Mesenchymal stem cell (in vitro differentiated cells and primary cell): ENCODE results near the gene PIGQ.

ENCODE experiments used
- DNase-seq: peaks from one replicate; pipeline ENCODE4 v3.0.0-alpha.2; 2013
- H2AFZ ChIP-seq: one replicate; pipeline ENCODE4 v1.6.1; 2013; ENCODE audit warnings: low read depth, mild to moderate bottlenecking, control low read depth, inconsistent platforms, low read length, moderate library complexity
- H2AK5ac ChIP-seq: 2 replicates; pipeline ENCODE4 v1.6.1; 2013; ENCODE audit warnings: low read length, moderate library complexity, mild to moderate bottlenecking, inconsistent platforms; ENCODE audit not compliant: severe bottlenecking
- H2BK120ac ChIP-seq: one replicate; pipeline ENCODE4 v1.6.1; 2013; ENCODE audit warnings: low read depth, mild to moderate bottlenecking, inconsistent platforms, low read length, moderate library complexity
- H2BK12ac ChIP-seq, 2 experiments: one replicate each; pipeline ENCODE4 v1.6.1; 2013; ENCODE audit warnings: inconsistent platforms in 2 of 2, low read length in 2 of 2, mild to moderate bottlenecking in 2 of 2, moderate library complexity in 2 of 2, control low read depth in 1 of 2
- H2BK15ac ChIP-seq: one replicate; pipeline ENCODE4 v1.6.1; 2013; ENCODE audit warnings: mild to moderate bottlenecking, low read depth, inconsistent platforms; ENCODE audit not compliant: poor library complexity, severe bottlenecking
- H2BK5ac ChIP-seq: 2 replicates; pipeline ENCODE4 v1.6.1; 2013; ENCODE audit warnings: low read depth, mild to moderate bottlenecking, low read length, control low read depth, inconsistent platforms; ENCODE audit not compliant: poor library complexity, severe bottlenecking
- H3K14ac ChIP-seq, 2 experiments: one replicate each; pipeline ENCODE4 v1.6.1; 2013; ENCODE audit warnings: inconsistent platforms in 2 of 2, low read length in 2 of 2, control low read depth in 1 of 2, mild to moderate bottlenecking in 1 of 2, moderate library complexity in 1 of 2
- H3K18ac ChIP-seq, 2 experiments: one replicate each; pipeline ENCODE4 v1.6.1; 2013; ENCODE audit warnings: inconsistent platforms in 2 of 2, low read length in 2 of 2, control low read depth in 1 of 2, low read depth in 1 of 2, mild to moderate bottlenecking in 1 of 2
- H3K23ac ChIP-seq, 2 experiments: one replicate each; pipeline ENCODE4 v1.6.1; 2013; ENCODE audit warnings: inconsistent platforms in 2 of 2, low read length in 2 of 2, mild to moderate bottlenecking in 2 of 2, moderate library complexity in 2 of 2, control low read depth in 1 of 2
- H3K27ac ChIP-seq: 2 replicates; pipeline ENCODE4 v1.5.1; 2013; ENCODE audit warnings: mild to moderate bottlenecking, moderate library complexity, low read length, control low read depth, inconsistent platforms; ENCODE audit not compliant: poor library complexity, severe bottlenecking
- H3K27me3 ChIP-seq, 2 experiments: 2 replicates each; pipeline versions ENCODE4 v1.6.1 to v1.7.0; 2013; ENCODE audit warnings: low read length in 2 of 2, mild to moderate bottlenecking in 2 of 2, moderate library complexity in 2 of 2, control low read depth in 1 of 2, inconsistent platforms in 1 of 2; ENCODE audit not compliant: control insufficient read depth in 1 of 2, insufficient read depth in 1 of 2
- H3K36me3 ChIP-seq, 2 experiments: 2 replicates each; pipeline versions ENCODE4 v1.6.1 to v1.7.0; 2013; ENCODE audit warnings: low read length in 2 of 2, control low read depth in 1 of 2, inconsistent platforms in 1 of 2, low read depth in 1 of 2, mild to moderate bottlenecking in 1 of 2; ENCODE audit not compliant: insufficient read depth in 2 of 2, control insufficient read depth in 1 of 2
- H3K4ac ChIP-seq, 2 experiments: one replicate each; pipeline ENCODE4 v1.6.1; 2013; ENCODE audit warnings: inconsistent platforms in 2 of 2, low read length in 2 of 2, mild to moderate bottlenecking in 2 of 2, moderate library complexity in 2 of 2, control low read depth in 1 of 2, low read depth in 1 of 2
- H3K4me1 ChIP-seq: 2 replicates; pipeline ENCODE4 v1.6.1; 2013; ENCODE audit warnings: low read depth, low read length, control low read depth; ENCODE audit not compliant: control insufficient read depth, insufficient read depth
- H3K4me2 ChIP-seq: 2 replicates; pipeline ENCODE4 v1.6.1; 2013; ENCODE audit warnings: low read length, mild to moderate bottlenecking, inconsistent platforms; ENCODE audit not compliant: poor library complexity, severe bottlenecking
- H3K4me3 ChIP-seq, 2 experiments: 2 replicates each; pipeline versions ENCODE4 v1.5.1 to v1.7.0; 2013; ENCODE audit warnings: low read length in 2 of 2, mild to moderate bottlenecking in 2 of 2, control low read depth in 1 of 2, low read depth in 1 of 2; ENCODE audit not compliant: insufficient read depth in 1 of 2
- H3K79me1 ChIP-seq: replicated peaks from 2 replicates; pipeline ENCODE4 v1.6.1; 2013; ENCODE audit warnings: mild to moderate bottlenecking, control low read depth, low read length, inconsistent platforms; ENCODE audit not compliant: poor library complexity, severe bottlenecking
- H3K9ac ChIP-seq: 2 replicates; pipeline ENCODE4 v1.7.0; 2013; ENCODE audit warnings: mild to moderate bottlenecking, low read length, moderate library complexity
- H3K9me3 ChIP-seq: 2 replicates; pipeline ENCODE4 v1.7.0; 2013; ENCODE audit warnings: mild to moderate bottlenecking, low read length; ENCODE audit not compliant: control insufficient read depth
- H4K8ac ChIP-seq: one replicate; pipeline ENCODE4 v1.6.1; 2013; ENCODE audit warnings: inconsistent platforms, mild to moderate bottlenecking, low read length, moderate library complexity
- H4K91ac ChIP-seq: one replicate; pipeline ENCODE4 v1.6.1; 2013; ENCODE audit warnings: mild to moderate bottlenecking, low read length, inconsistent platforms
- WGBS: methylation state at CpG from one replicate; pipeline ENCODE4 v1.1.7; 2013; ENCODE audit warnings: mixed read lengths; 5-methylcytosine and 5-hydroxymethylcytosine counted together

Gene PIGQ

DNA sequence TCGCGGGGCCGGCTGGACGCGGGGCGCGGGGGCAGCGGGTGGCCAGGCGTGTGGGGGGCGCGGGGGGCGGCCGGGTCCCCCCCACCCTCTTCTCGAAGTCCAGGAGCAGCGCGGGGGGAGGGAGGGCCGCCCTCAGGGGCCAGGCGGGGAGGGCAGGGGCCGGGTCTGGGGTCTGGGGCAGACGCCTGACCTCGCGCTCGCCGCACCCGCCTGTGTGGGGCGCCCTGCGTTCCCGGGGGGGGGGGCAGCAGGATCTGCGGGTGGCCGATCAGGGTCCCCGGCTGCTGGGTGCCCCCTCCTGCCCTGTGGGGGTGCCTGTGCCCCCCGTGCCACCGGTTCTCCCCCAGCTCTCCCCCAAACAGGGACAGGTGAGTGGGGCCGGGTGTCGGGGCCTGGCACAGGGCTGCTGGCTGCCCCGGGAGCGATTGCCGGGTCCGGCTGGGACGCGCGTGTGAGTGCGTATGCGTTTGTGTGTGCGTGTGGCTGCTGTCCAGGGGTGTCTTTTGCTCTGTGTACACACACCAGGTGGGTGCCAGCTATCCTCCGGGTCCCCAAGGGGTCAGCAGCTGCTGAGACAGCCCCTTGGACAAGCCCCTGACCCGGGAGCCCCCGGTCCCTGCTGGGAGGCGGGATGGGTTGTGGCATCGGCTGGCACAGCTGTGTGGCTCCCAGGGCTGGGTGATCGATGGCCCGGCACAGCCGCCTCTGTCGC is 8.9 kb upstream of the PIGQ start:
- H3K4me3 ChIP-seq = no peak overlapping the region
- H2BK120ac ChIP-seq = no peak overlapping the region
- H3K4me2 ChIP-seq = no peak overlapping the region
- peaks cover 38 to 46% of the 10 kb centered on the region in 2 experiments for H3K27me3 ChIP-seq
- H3K79me1 ChIP-seq = no peaks in the 10 kb centered on the region
- no peak overlapping the region for H3K4ac ChIP-seq
- H4K91ac ChIP-seq = no peak overlapping the region
- H3K14ac ChIP-seq = no peak overlapping the region
- H3K4me1 ChIP-seq = peaks cover 35% of the 10 kb centered on the region
- no peak for DNase-seq
- H2BK15ac ChIP-seq = no peak overlapping the region
- no peak overlapping the region for H3K18ac ChIP-seq
- H4K8ac ChIP-seq = no peak overlapping the region
- WGBS = 55% methylated on average over 28 of the region's 54 CpGs
- no peak overlapping the region for H3K27ac ChIP-seq
- H2BK12ac ChIP-seq = no peak overlapping the region
- no peaks in the 10 kb centered on the region for H3K9me3 ChIP-seq
- no peak overlapping the region for H3K9ac ChIP-seq
- H2AFZ ChIP-seq = no peak overlapping the region
- H2AK5ac ChIP-seq = no peak overlapping the region
- H3K36me3 ChIP-seq = peaks cover 0 to 4% of the 10 kb centered on the region in 2 experiments
- peak overlapping the region in 1 of 2 experiments; percentile 78 for H3K23ac ChIP-seq
- no peak overlapping the region for H2BK5ac ChIP-seq

DNA sequence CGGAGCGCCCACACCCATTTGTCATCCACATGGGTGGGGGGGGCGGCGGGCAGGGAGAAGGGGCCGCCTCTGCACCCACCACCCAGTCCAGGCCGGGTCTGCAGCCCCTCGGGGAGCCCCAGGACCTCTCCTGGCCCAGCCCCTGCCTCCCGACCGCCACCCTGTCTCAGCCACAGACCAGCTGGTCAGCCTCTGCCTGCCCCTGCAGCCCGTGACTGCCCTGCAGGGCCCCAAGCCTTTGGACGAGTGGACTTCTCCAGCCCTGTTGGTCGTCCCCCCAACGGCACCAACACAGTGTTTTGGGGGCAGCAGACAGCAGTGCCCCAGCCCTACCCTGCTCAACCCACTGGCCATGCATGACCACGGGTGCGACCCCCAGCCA is 8.4 kb upstream of the PIGQ start:
- peaks cover 40% of the 10 kb centered on the region for H3K4me1 ChIP-seq
- no peak overlapping the region for H2AK5ac ChIP-seq
- WGBS = 72% methylated on average over 13 of the region's 15 CpGs
- no peaks in the 10 kb centered on the region for H3K9me3 ChIP-seq
- H2BK120ac ChIP-seq = no peak overlapping the region
- H3K4ac ChIP-seq = no peak overlapping the region
- no peak overlapping the region for H3K9ac ChIP-seq
- H3K36me3 ChIP-seq = peaks cover 0 to 4% of the 10 kb centered on the region in 2 experiments
- no peak overlapping the region for H3K14ac ChIP-seq
- peaks cover 38 to 46% of the 10 kb centered on the region in 2 experiments for H3K27me3 ChIP-seq
- H4K8ac ChIP-seq = no peak overlapping the region
- H2AFZ ChIP-seq = no peak overlapping the region
- no peak for DNase-seq
- H3K4me3 ChIP-seq = no peak overlapping the region
- no peaks in the 10 kb centered on the region for H3K79me1 ChIP-seq
- no peak overlapping the region for H3K18ac ChIP-seq
- no peak overlapping the region for H2BK5ac ChIP-seq
- H4K91ac ChIP-seq = no peak overlapping the region
- H2BK12ac ChIP-seq = no peak overlapping the region
- H3K27ac ChIP-seq = no peak overlapping the region
- no peak overlapping the region for H2BK15ac ChIP-seq
- H3K23ac ChIP-seq = no peak overlapping the region
- H3K4me2 ChIP-seq = no peak overlapping the region

DNA sequence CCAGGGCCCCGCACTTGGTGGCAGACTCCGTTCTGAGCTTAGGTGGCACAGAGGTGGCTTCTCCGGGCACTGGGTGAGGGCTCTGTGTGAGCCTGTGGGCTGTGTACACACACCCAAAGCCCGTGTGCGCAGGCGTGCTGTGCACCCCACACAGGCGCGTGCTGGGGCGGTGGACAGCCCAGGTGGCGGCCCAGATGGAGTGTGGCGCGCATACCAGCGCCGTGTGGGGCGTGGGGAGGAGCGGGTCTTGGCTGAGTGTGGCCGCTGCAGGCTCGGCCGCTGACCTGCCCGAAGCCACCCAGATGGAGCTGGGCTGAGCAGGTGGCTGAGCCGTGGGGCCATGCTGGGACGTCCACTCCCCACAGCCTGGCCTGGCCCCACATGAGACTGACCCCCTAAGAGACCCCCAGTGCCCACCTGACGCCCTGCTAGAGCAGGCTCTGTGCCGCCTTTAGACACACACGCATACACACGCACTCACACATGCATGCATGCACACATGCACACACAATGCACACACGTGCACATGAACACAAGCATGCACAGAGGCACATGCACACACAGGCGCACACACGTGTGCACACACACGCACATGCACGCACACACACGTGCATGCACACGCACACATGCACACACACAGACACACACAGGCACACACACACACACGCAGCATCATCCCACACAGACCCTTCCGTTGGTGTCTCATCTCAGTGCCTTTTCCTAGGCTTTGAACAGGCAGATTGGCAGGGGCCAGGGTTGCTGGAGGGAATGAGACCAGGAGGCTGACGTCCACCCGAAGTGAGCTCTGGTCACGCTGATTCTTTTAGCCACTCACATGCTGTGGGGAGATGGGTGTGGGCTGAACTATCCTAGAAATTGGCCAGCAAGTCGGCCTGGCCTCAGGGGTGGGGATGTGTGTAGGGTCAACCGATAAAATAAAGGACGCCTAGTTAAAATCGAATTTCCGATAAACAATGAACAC is 7.5 kb upstream of the PIGQ start:
- Histone ChIP-seq H4K8ac (no peak overlapping the region), H2BK5ac (no peak overlapping the region), H3K23ac (no peak overlapping the region), H2AFZ (no peak overlapping the region), H2BK120ac (no peak overlapping the region), H3K4ac (no peak overlapping the region), H3K27me3 (peaks cover 38 to 45% of the 10 kb centered on the region in 2 experiments), H3K4me3 (no peak overlapping the region), H3K4me2 (no peak overlapping the region), H2BK12ac (no peak overlapping the region), H3K36me3 (peaks cover 0 to 4% of the 10 kb centered on the region in 2 experiments), H3K9me3 (no peaks in the 10 kb centered on the region), H3K79me1 (no peaks in the 10 kb centered on the region), H2AK5ac (no peak overlapping the region), H3K9ac (no peak overlapping the region), H4K91ac (peak overlapping the region; percentile 70), H3K18ac (no peak overlapping the region), H3K27ac (no peak overlapping the region), H3K4me1 (peaks cover 48% of the 10 kb centered on the region), H3K14ac (peak overlapping the region in 1 of 2 experiments; percentile 68), H2BK15ac (no peak overlapping the region)
- whole genome bisulfite sequencing = 91% methylated on average over 43 of the region's 43 CpGs
- DNase-seq = no peak

DNA sequence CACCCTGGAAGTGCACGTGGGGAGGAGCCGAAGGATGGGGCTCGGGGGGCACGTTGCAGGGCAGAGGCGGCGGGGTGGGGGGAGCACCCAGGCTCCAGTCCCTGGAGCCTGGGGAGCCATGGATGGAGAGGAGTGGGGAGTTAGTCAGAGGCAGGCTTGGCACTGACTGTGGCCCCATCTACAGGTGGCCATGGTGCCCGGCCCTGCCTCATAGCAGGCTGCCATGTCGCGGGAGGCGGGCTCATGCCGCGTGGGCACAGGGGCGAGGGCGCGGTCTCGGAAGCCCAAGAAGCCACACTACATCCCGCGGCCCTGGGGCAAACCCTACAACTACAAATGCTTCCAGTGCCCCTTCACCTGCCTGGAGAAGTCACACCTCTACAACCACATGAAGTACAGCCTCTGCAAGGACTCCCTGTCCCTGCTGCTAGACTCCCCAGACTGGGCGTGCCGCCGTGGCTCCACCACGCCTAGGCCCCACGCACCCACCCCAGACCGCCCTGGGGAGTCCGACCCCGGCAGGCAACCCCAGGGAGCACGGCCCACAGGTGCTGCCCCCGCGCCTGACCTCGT is 6.6 kb upstream of the PIGQ start:
- Histone ChIP-seq H2BK12ac (no peak overlapping the region), H3K18ac (no peak overlapping the region)

More for the DNA sequence above, 6.6 kb upstream of the PIGQ start:
- H3K27ac ChIP-seq = no peak overlapping the region
- H4K91ac ChIP-seq = no peak overlapping the region
- H2AFZ ChIP-seq = no peak overlapping the region
- H3K23ac ChIP-seq = no peak overlapping the region
- H2BK15ac ChIP-seq = peak overlapping the region; percentile 17
- H3K4ac ChIP-seq = no peak overlapping the region
- no peak overlapping the region for H2BK120ac ChIP-seq
- H3K27me3 ChIP-seq = peaks cover 32 to 38% of the 10 kb centered on the region in 2 experiments
- no peak overlapping the region for H2AK5ac ChIP-seq
- H3K4me1 ChIP-seq = peaks cover 57% of the 10 kb centered on the region
- WGBS = 94% methylated on average over 30 of the region's 30 CpGs
- H3K36me3 ChIP-seq = no peaks in the 10 kb centered on the region
- no peak for DNase-seq
- H2BK5ac ChIP-seq = no peak overlapping the region
- H3K14ac ChIP-seq = no peak overlapping the region
- no peak overlapping the region for H4K8ac ChIP-seq
- no peak overlapping the region for H3K4me3 ChIP-seq
- H3K4me2 ChIP-seq = no peak overlapping the region
- no peaks in the 10 kb centered on the region for H3K9me3 ChIP-seq
- no peak overlapping the region for H3K9ac ChIP-seq
- no peaks in the 10 kb centered on the region for H3K79me1 ChIP-seq
